Mononuclear cell (primary cell): ENCODE results near the gene AGTRAP. TPM values are rescaled to one million over a fixed set of nuclear protein-coding genes. Genes with fewer than 3 reads are reported as not detected.

Experiments
- H3K27me3 ChIP-seq: 2 replicates; pipeline ENCODE4 v1.6.0; 2011; ENCODE audit warnings: low read length, control low read depth; ENCODE audit not compliant: insufficient read depth
- H3K4me1 ChIP-seq: 2 replicates; pipeline ENCODE4 v1.5.1; 2011; ENCODE audit warnings: mild to moderate bottlenecking, low read length, control low read depth; ENCODE audit not compliant: insufficient read depth
- H3K4me3 ChIP-seq: 2 replicates; pipeline ENCODE4 v1.5.1; 2011; ENCODE audit warnings: mild to moderate bottlenecking, low read length, moderate library complexity
- H3K9me3 ChIP-seq: 2 replicates; pipeline ENCODE4 v1.5.1; 2011; ENCODE audit warnings: low read depth, mild to moderate bottlenecking, control low read depth, low read length
- total RNA-seq: library from RNA; depleted of rRNA; stranded (reverse); fragments of >200 nt; gene quantifications from one replicate; pipeline ENCODE4 v1.2.3, GENCODE V29; 2012

The AGTRAP gene
- total RNA-seq, 1 donor = 62.0 TPM

GRCh38 chr1:11757047-11757446 is 21.1 kb downstream of the AGTRAP start:
- Histone ChIP-seq H3K4me3 (no peak overlapping the region), H3K9me3 (no peaks in the 10 kb centered on the region), H3K27me3 (peaks cover 6% of the 10 kb centered on the region), H3K4me1 (no peaks in the 10 kb centered on the region)

GRCh38 chr1:11759791-11760190 is 23.9 kb downstream of the AGTRAP start:
- Histone ChIP-seq H3K9me3 (no peaks in the 10 kb centered on the region), H3K4me1 (no peaks in the 10 kb centered on the region), H3K27me3 (peaks cover 6% of the 10 kb centered on the region), H3K4me3 (no peak overlapping the region)

GRCh38 chr1:11761285-11761684 is 25.3 kb downstream of the AGTRAP start:
- Histone ChIP-seq H3K9me3 (no peaks in the 10 kb centered on the region), H3K4me3 (no peak overlapping the region), H3K4me1 (no peaks in the 10 kb centered on the region), H3K27me3 (peaks cover 6% of the 10 kb centered on the region)

DNA sequence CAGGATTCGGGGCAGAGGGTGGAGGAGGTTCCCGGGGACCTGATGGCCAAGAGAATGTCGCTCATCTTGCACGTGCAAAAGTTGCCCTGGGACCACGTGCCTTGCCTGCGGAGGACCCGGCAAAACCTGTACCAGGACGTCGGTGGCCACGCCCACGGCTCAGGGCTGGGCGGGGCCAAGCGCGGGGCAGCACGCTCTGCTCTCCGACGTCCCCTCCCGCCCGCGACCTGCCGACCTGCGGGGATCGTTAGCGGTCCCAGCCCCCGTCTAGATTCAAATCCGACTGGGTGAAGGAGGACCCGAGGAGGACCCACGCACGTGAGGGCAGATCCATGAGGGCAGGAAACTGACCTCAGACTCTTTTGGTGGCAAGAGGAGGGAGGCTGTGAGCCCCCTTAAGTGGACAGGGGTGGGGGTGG is 26.1 kb downstream of the AGTRAP start, which contains the start of gene C1orf167:
Gene C1orf167, plus strand, starts transcription at position 206 of the 419 bp plus-strand sequence. CDS start 2,208 bp downstream, outside the sequence.
- Histone ChIP-seq H3K4me3 (no peak within 1 kb of the TSS), H3K9me3 (no peaks in the 10 kb centered on the region), H3K27me3 (peaks cover 6% of the 10 kb centered on the region), H3K4me1 (no peaks in the 10 kb centered on the region)

DNA sequence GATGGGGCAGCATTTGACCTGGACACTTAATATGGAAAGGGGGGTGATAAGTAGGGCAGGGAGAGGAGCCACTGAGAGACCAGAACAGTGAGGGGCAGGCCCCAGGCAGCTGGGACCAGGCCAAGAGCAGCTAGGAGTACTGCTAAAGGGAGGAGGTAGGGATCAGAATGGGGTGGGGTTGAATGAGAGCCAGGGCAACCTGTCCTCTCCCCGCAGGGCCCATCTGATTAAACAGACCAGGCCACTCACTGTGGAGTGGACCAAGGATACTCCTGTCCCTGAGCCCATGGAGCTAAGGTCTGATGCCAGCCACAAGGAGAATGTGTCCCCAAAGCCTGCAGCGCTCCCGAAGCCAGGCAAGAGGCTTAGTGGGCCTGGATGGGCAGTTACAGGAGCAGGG is 28.2 kb downstream of the AGTRAP start:
- Histone ChIP-seq H3K27me3 (peaks cover 6% of the 10 kb centered on the region), H3K4me3 (no peak overlapping the region), H3K4me1 (no peaks in the 10 kb centered on the region), H3K9me3 (no peaks in the 10 kb centered on the region)

DNA sequence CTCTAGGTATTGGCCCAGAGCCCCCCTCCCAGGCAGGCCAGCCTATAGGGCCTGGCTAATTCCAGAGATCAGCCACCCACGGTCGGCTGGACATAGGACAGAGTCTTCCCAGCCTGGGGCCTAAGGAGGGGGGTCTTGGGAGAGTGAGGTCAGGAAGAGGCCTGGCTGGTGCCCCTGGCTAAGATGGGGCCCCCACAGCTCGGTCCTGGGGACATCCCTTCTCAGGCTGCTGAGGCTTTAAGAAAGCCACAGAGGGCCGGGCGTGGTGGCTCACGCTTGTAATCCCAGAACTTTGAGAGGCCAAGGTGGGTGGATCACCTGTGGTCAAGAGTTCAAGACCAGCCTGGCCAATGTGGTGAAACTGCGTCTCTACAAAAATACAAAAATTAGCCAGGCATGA is 28.6 kb downstream of the AGTRAP start:
- Histone ChIP-seq H3K27me3 (peaks cover 6% of the 10 kb centered on the region), H3K9me3 (no peaks in the 10 kb centered on the region), H3K4me1 (no peaks in the 10 kb centered on the region), H3K4me3 (no peak overlapping the region)

DNA sequence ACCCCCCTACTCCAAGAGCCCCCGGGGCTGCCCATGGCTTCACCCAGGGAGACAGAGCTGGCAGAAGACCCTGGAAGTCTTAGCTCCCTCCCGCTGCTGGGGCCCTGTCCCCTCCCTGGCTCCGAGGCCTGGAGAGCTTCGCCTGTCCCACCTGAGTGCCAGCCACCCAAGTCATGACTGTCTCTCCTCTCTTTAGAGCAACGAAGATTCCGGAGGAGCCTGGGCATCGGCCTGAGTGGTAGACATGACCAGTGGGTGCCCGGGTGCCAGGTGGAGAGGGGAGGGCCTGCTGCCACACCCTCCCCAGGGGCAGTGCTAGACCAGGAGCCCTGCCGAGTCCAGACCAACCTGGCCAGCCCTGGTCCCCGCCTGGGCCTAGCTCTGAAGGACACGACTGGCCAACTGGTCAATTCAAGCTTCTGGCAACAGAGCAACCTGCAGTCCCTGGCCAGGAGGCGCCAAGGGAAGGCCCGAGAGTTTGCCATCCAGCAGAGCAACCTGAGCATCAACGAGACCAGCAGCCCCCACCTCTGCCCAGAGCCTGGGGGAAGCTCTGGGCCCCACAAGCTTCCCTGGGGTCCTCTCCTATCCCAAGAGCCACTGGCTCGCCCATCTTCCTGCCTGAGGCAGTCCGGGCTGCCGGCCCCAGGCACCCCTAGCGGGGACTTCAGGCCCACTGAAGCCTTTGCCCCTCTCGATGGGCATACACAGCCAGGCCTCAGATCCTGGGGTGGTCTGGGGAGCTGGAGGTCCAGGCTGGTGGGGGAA is 29.9 kb downstream of the AGTRAP start:
- Histone ChIP-seq H3K27me3 (peaks cover 6% of the 10 kb centered on the region), H3K9me3 (no peaks in the 10 kb centered on the region), H3K4me1 (no peaks in the 10 kb centered on the region), H3K4me3 (no peak overlapping the region)

DNA sequence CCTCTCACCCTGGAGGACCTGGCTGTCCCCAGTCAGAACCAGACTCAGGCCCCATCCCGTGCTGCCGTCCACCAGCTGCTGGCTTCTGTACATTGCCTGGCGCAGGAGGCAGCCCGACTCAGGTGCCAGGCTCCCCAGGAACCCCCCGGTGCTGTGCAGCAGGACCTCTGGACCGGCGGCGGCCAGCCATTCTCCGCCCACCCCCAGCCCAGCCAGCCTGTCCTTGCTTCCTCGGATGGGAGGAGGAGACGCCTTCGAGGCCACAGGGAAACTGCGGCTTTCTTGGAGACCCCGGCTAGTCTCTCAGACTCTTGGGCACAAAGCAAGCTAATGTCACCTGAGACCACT is 30.5 kb downstream of the AGTRAP start:
- Histone ChIP-seq H3K4me1 (no peaks in the 10 kb centered on the region), H3K9me3 (no peaks in the 10 kb centered on the region), H3K4me3 (no peak overlapping the region), H3K27me3 (peaks cover 5% of the 10 kb centered on the region)

DNA sequence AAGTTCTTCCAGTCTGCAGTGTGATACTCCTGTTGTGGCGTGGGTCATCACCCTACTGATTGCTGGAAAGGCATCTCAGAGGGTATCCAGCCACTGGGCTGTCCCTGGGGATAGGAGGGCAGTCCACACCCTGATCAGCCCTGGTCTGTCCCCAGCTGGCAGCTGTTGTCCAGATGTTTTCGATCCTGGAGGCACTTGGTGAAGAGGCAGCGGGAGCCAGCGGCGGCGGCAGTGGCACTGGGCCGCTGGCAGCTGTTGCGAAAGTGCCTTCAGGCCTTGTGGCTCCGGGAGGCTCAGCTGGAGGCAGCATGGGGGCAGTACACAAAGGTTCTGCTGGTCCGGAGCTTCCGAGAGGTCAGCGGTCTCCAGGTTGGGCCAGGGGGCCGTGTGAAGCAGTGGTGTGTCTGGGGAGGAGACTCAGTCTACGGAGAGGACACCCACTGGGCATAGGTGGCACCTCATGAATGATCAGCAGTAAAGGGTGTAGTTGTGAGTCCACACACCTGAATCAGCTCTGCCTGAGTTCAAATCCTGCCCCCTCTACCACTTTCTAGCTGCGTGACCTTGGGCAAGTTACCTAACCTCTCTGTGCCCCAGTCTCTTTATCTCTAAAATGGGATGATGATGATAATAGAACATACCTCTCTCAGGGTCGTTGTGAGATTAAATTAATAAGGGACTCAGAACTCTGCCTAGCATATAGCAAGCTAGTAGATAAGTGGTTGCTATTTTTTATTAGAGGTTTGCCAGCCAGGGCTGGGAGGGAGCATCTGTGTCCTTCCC is 32.2 kb downstream of the AGTRAP start:
- Histone ChIP-seq H3K9me3 (no peaks in the 10 kb centered on the region), H3K27me3 (no peaks in the 10 kb centered on the region), H3K4me1 (no peaks in the 10 kb centered on the region), H3K4me3 (no peak overlapping the region)

- Histone ChIP-seq H3K9me3 (no peaks in the 10 kb centered on the region), H3K4me3 (no peak overlapping the region), H3K4me1 (no peaks in the 10 kb centered on the region), H3K27me3 (no peaks in the 10 kb centered on the region)
These were observed 32.9 kb downstream of the AGTRAP start for GRCh38 chr1:11768821-11769220.

DNA sequence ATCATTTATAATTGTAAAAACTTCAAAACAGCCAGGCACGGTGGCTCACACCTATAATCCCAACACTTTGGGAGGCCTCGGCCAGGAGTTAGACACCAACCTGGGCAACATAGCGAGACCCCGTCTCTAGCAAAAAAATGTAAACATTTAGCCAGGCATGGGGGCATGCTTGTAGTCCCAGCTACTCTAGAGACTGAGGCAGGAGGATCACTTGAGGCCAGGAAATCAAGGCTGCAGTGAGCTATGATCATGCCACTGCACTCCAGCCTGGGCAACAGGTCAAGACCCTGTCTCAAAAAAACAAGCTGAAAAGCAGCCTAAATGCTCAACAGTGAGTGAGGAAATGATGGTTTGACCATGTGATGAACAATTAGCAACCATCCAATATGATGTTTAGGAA is 33.3 kb downstream of the AGTRAP start:
- Histone ChIP-seq H3K27me3 (no peaks in the 10 kb centered on the region), H3K4me3 (no peak overlapping the region), H3K9me3 (no peaks in the 10 kb centered on the region), H3K4me1 (no peaks in the 10 kb centered on the region)

DNA sequence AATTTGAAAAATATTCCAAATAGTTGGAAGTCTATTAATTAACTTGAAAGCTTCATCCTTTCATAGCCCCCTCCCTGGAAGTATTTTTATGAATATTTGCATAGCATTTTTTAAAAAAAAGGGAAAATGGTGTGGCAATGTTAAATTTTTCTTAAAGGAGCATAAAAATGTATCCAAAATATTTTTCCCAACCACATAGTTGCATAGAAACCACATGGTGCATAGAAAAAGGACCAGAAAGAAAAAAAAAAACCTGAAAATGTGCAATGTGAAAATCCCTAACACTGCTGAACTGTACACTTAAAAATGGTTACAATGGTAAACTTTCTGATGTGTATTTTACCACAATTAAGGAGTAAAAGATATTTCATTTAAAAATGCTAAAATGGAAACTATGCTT is 34.1 kb downstream of the AGTRAP start:
- Histone ChIP-seq H3K4me3 (no peak overlapping the region), H3K4me1 (no peaks in the 10 kb centered on the region), H3K27me3 (no peaks in the 10 kb centered on the region), H3K9me3 (no peaks in the 10 kb centered on the region)

- H3K4me3 ChIP-seq = no peak overlapping the region
- H3K4me1 ChIP-seq = no peaks in the 10 kb centered on the region
- H3K27me3 ChIP-seq = no peaks in the 10 kb centered on the region
- H3K9me3 ChIP-seq = no peaks in the 10 kb centered on the region
These were observed 35.6 kb downstream of the AGTRAP start for GRCh38 chr1:11771481-11772043.

GRCh38 chr1:11772458-11772857 is 36.5 kb downstream of the AGTRAP start:
- H3K27me3 ChIP-seq = no peaks in the 10 kb centered on the region
- no peak overlapping the region for H3K4me3 ChIP-seq
- H3K4me1 ChIP-seq = no peaks in the 10 kb centered on the region
- no peaks in the 10 kb centered on the region for H3K9me3 ChIP-seq

- Histone ChIP-seq H3K4me1 (no peaks in the 10 kb centered on the region), H3K27me3 (no peaks in the 10 kb centered on the region), H3K9me3 (no peaks in the 10 kb centered on the region), H3K4me3 (no peak overlapping the region)
These were observed 38.8 kb downstream of the AGTRAP start for GRCh38 chr1:11774753-11775152.
